Measurements from ENCODE around the gene PCDHGC4. TPM values are rescaled to one million over a fixed set of nuclear protein-coding genes. Genes with fewer than 3 reads are reported as not detected.

Gene PCDHGC4
- total RNA-seq, 2 donors from 2014 or later = 3.8 to 4.1 TPM

DNA sequence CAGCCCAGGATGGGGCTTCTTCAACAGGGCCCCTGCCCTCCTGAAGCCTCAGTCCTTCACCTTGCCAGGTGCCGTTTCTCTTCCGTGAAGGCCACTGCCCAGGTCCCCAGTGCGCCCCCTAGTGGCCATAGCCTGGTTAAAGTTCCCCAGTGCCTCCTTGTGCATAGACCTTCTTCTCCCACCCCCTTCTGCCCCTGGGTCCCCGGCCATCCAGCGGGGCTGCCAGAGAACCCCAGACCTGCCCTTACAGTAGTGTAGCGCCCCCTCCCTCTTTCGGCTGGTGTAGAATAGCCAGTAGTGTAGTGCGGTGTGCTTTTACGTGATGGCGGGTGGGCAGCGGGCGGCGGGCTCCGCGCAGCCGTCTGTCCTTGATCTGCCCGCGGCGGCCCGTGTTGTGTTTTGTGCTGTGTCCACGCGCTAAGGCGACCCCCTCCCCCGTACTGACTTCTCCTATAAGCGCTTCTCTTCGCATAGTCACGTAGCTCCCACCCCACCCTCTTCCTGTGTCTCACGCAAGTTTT is 27.6 kb downstream of the PCDHGC4 start:
- Histone ChIP-seq H3K4me1 (replicated peaks) (peaks cover 4% of the 10 kb centered on the region), H3K4me3 (peak overlapping the region; percentile 50 to 51), H3K36me3 (no peaks in the 10 kb centered on the region), H3K27me3 (replicated peaks; ENCODE audit: insufficient read depth) (no peaks in the 10 kb centered on the region), H3K27ac (peak overlapping the region; percentile 84 to 87), H3K9me3 (no peaks in the 10 kb centered on the region)
- intact Hi-C loops (cut with DNase I) = loop anchor here (5.0 kb wide), 1 partner anchor 35 kb away; the partner anchor contains the start of gene PCDHGC3
- WGBS = 4% methylated on average over 28 of the region's 28 CpGs
- peak; percentile 28 for TF ChIP-seq POLR2A (IDR thresholded peaks at IDR 0.05)
- TF ChIP-seq POLR2AphosphoS5 (IDR thresholded peaks at IDR 0.05) = no peak
- TF ChIP-seq, protein P1, sequence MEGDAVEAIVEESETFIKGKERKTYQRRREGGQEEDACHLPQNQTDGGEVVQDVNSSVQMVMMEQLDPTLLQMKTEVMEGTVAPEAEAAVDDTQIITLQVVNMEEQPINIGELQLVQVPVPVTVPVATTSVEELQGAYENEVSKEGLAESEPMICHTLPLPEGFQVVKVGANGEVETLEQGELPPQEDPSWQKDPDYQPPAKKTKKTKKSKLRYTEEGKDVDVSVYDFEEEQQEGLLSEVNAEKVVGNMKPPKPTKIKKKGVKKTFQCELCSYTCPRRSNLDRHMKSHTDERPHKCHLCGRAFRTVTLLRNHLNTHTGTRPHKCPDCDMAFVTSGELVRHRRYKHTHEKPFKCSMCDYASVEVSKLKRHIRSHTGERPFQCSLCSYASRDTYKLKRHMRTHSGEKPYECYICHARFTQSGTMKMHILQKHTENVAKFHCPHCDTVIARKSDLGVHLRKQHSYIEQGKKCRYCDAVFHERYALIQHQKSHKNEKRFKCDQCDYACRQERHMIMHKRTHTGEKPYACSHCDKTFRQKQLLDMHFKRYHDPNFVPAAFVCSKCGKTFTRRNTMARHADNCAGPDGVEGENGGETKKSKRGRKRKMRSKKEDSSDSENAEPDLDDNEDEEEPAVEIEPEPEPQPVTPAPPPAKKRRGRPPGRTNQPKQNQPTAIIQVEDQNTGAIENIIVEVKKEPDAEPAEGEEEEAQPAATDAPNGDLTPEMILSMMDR (IDR thresholded peaks at IDR 0.05) = peak; percentile 70 to 90 (median 76)
- DNase-seq (ENCODE audit: low spot score) = peak; percentile 84

DNA sequence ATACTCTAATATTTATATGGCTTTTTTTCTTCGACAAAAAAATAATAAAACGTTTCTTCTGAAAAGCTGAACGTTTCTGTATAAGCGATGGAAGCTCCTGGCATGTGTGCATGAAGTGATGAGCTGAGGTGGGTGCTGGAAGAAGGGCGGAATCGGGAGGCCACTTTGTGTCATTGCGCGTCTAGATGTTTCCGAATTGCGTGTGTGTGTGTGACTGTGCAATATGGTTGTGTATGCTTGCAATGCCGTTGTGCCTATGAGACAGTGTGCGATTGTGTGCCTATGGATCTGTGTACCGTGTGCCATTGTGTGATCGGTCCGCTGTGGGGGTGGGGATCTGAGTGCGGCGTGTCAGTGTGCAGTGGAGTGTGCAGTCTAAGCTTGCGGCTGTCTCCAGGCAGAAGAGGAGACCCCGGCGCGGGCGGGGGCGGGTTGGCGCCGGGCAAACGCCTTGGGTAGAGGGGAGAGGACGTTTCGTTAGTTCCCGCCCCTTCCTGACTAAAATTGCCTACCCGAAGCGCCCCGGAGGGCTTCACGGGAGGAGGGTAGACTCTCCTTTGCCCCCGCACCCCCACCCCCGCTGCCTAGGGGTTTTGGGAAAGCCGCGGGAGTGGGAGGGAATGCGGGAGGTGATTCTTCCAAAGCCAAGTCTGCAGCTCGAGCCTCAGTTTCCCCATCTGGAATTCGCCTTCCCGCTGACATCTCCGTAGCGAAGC is 28.2 kb downstream of the PCDHGC4 start:
- H3K27me3 ChIP-seq (replicated peaks; ENCODE audit: insufficient read depth) = no peaks in the 10 kb centered on the region
- peak overlapping the region; percentile 50 to 51 for H3K4me3 ChIP-seq
- peaks cover 4% of the 10 kb centered on the region for H3K4me1 ChIP-seq (replicated peaks)
- intact Hi-C loops (cut with DNase I) = loop anchor here (5.0 kb wide), 1 partner anchor 36 kb away; the partner anchor contains the start of gene PCDHGC3
- no peaks in the 10 kb centered on the region for H3K9me3 ChIP-seq
- under 1% methylated on average over 43 of the region's 43 CpGs for WGBS
- DNase-seq (ENCODE audit: low spot score) = peak; percentile 33
- TF ChIP-seq POLR2AphosphoS5 (IDR thresholded peaks at IDR 0.05) (no peak), POLR2A (IDR thresholded peaks at IDR 0.05) (no peak)
- TF ChIP-seq, protein P1 (IDR thresholded peaks at IDR 0.05) = no peak
- H3K36me3 ChIP-seq = no peaks in the 10 kb centered on the region
- peak overlapping the region; percentile 84 to 87 for H3K27ac ChIP-seq

DNA sequence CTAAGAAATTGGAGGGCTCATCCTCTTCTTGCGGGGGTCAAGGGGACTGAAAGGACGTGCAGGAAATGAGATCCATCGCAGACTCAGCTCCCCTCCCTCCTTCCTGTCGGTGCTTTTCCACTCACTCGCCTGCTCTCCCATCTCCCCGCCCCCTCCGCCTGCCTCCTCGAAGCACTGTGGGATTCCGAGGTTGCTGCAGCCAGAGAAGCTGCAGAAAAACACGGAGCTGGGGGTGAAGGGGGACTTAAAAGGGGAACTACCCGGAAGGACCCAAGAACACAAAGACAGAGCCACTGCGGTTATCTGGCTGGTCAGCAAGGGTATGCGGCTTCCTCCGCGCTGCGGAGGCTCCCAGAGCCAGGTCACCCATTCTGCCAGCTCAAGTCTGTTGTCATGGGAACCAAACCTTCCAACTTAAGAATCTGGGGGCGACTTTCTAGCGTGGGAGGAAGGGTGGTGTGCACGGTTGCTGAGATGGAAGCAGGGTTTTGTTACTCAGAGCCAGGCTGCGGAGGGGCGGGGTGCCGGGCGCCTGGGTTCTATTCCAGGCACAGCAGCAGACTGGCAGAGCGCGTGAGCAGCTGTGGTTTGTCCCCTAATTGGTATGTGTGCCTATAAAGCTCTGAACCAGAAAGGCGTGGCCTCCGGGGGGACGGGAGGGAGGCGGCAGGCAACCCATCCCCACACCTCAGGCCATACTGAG is 28.9 kb downstream of the PCDHGC4 start:
- no peaks in the 10 kb centered on the region for H3K9me3 ChIP-seq
- TF ChIP-seq, protein P1 (IDR thresholded peaks at IDR 0.05) = no peak
- TF ChIP-seq POLR2A (IDR thresholded peaks at IDR 0.05) (peak; percentile 46), POLR2AphosphoS5 (IDR thresholded peaks at IDR 0.05) (peak; percentile 29)
- peak; percentile 70 for DNase-seq (ENCODE audit: low spot score)
- intact Hi-C loops (cut with DNase I) = loop anchor here (5.0 kb wide), 1 partner anchor 36 kb away; the partner anchor contains the start of gene PCDHGC3
- no peaks in the 10 kb centered on the region for H3K27me3 ChIP-seq (replicated peaks; ENCODE audit: insufficient read depth)
- H3K4me1 ChIP-seq (replicated peaks) = peaks cover 4% of the 10 kb centered on the region
- 1% methylated on average over 29 of the region's 29 CpGs for WGBS
- H3K36me3 ChIP-seq = no peaks in the 10 kb centered on the region
- peak overlapping the region; percentile 50 to 51 for H3K4me3 ChIP-seq
- peak overlapping the region; percentile 84 to 87 for H3K27ac ChIP-seq

DNA sequence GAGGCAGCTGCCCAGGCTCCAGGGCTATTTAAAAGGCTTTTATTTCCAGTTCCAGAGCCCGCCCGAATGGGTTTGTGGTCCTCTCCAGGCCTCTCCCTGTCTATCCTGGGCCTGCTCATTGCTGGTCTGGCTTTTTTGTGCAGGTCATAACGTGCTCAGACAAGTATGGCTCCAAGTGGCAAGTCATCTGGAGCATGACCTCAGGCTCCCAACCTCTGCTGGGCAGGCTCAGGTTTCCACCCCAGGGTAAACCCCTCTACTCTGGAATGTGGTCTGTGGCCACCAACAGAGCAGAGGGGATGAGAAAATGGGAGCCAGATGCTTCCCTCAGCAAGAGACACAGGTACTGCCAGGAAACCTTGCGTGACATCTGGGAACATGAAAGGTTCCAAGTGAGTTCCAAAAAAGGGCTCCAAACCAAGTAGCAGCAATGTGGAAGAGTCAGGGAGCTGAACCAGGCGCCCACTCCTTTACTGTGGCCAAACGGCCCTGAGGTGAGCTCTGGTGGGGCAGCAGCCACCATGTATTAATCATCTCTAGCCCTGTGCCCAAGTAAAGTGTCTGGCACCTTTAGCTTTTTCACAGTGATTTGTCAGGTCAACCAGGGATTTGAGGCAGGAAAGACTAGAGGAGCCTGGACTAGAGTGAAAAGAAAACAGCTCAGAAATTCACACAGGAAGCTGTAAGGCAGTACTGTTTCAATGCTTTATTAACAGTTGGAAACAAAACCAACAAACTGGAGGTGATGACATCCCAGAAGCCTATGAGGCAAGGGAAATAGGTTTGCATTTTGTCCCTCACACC is 29.7 kb downstream of the PCDHGC4 start:
- DNase-seq (ENCODE audit: low spot score) = peak; percentile 68
- peaks cover 4% of the 10 kb centered on the region for H3K4me1 ChIP-seq (replicated peaks)
- no peak overlapping the region for H3K4me3 ChIP-seq
- no peaks in the 10 kb centered on the region for H3K27me3 ChIP-seq (replicated peaks; ENCODE audit: insufficient read depth)
- intact Hi-C loops (cut with DNase I) = loop anchor here (5.0 kb wide), 1 partner anchor 37 kb away; the partner anchor contains the start of gene PCDHGC3
- WGBS = 25% methylated on average over 6 of the region's 6 CpGs
- no peaks in the 10 kb centered on the region for H3K36me3 ChIP-seq
- no peaks in the 10 kb centered on the region for H3K9me3 ChIP-seq
- TF ChIP-seq POLR2AphosphoS5 (IDR thresholded peaks at IDR 0.05) = no peak
- TF ChIP-seq, protein P1 (IDR thresholded peaks at IDR 0.05) = no peak
- no peak for TF ChIP-seq POLR2A (IDR thresholded peaks at IDR 0.05)
- peak overlapping the region; percentile 84 to 87 for H3K27ac ChIP-seq
